C4-2B (cell line): ENCODE data around the gene MDM4.
"Not testable (repeated sequence)": the region's sequence is repeated elsewhere in the genome, so short reads cannot be mapped to it uniquely, and the experiment has no call there.

Source experiments
- H3K27ac ChIP-seq: fragments of 450-650 bp; 2 replicates; pipeline ENCODE4 v1.5.1; 2017
- CTCF ChIP-seq: fragments of 450-650 bp; conservative IDR thresholded peaks from 2 replicates; pipeline ENCODE4 v1.5.1; 2017; ENCODE audit warnings: mild to moderate bottlenecking
- ZFX ChIP-seq: fragments of 450-650 bp; IDR thresholded peaks from 2 replicates; pipeline ENCODE4 v1.6.1; 2017

MDM4 gene

GRCh38 chr1:204478921-204479320 lies 37.3 kb upstream of the MDM4 start:
- TF ChIP-seq CTCF: no peak
- TF ChIP-seq ZFX: no peak
- peak overlapping the region; percentile 80 for H3K27ac ChIP-seq

- TF ChIP-seq CTCF: no peak
- no peak for TF ChIP-seq ZFX
- peak overlapping the region; percentile 80 for H3K27ac ChIP-seq
Observed at GRCh38 chr1:204479387-204480136, 36.6 kb upstream of the MDM4 start.

GRCh38 chr1:204480515-204480914 lies 35.7 kb upstream of the MDM4 start:
- TF ChIP-seq CTCF (no peak), ZFX (no peak)
- H3K27ac ChIP-seq: peak overlapping the region; percentile 80

- TF ChIP-seq CTCF (no peak), ZFX (no peak)
- no peak overlapping the region for H3K27ac ChIP-seq
Observed at GRCh38 chr1:204483791-204484190, 32.4 kb upstream of the MDM4 start.

- not testable (repeated sequence) for H3K27ac ChIP-seq
Observed at GRCh38 chr1:204486513-204487255, 29.5 kb upstream of the MDM4 start.

GRCh38 chr1:204487256-204487615 lies 29.0 kb upstream of the MDM4 start:
- no peak for TF ChIP-seq ZFX
- TF ChIP-seq CTCF: no peak
- H3K27ac ChIP-seq: no peak overlapping the region

GRCh38 chr1:204491655-204492054 lies 24.6 kb upstream of the MDM4 start:
- no peak for TF ChIP-seq ZFX
- no peak for TF ChIP-seq CTCF

More at GRCh38 chr1:204491655-204492054, 24.6 kb upstream of the MDM4 start:
- H3K27ac ChIP-seq: no peak overlapping the region
